Measurements from ENCODE around the gene GBGT1.

GBGT1 gene

DNA sequence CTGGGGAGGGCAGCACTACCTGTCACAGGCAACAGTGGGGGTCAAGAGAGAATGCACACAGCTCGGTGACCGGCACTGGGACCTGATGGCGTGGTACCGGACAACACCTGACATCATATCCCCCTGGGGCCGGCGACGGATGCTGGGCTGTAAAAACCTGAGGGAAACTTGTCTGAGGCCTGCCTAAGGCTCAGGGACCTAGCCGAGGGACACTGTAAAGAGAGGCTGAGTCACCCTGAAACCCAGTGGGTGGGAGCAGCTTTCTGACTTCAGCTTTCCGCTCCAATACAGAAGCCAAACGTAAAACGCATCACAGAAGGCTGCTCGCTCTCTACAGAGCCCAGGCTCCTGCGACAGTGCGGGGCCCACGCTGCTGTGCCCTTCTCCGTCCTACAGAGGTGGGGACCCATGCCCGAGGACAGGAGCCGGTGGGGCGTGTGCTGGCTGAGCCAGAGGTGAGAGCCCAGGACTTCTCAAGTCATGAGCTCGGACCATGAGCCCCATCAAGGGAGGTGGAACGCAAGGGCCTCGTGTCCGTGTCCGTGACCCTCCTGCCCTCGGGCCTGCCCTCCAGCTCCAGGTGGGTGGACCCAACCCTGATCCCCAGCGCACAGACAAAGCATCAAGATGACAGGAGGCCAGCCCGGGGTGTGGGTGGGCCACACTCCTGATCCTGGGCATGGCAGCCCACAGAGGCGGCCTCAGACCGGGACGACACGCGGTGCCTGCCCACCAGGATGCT is 47.9 kb downstream of the GBGT1 start:
- Histone ChIP-seq H3K36me3 (peaks cover 14% of the 10 kb centered on the region), H3K27ac (peak overlapping the region; percentile 82), H3K27me3 (ENCODE audit: insufficient read depth, low read depth, severe bottlenecking) (no peaks in the 10 kb centered on the region), H3K4me3 (ENCODE audit: low read depth, low read length) (no peak overlapping the region), H3K9me3 (ENCODE audit: severe bottlenecking) (no peaks in the 10 kb centered on the region)
- TF ChIP-seq, protein P1, sequence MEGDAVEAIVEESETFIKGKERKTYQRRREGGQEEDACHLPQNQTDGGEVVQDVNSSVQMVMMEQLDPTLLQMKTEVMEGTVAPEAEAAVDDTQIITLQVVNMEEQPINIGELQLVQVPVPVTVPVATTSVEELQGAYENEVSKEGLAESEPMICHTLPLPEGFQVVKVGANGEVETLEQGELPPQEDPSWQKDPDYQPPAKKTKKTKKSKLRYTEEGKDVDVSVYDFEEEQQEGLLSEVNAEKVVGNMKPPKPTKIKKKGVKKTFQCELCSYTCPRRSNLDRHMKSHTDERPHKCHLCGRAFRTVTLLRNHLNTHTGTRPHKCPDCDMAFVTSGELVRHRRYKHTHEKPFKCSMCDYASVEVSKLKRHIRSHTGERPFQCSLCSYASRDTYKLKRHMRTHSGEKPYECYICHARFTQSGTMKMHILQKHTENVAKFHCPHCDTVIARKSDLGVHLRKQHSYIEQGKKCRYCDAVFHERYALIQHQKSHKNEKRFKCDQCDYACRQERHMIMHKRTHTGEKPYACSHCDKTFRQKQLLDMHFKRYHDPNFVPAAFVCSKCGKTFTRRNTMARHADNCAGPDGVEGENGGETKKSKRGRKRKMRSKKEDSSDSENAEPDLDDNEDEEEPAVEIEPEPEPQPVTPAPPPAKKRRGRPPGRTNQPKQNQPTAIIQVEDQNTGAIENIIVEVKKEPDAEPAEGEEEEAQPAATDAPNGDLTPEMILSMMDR (IDR thresholded peaks at IDR 0.05; ENCODE audit: low read depth, low read length) = no peak
- DNase-seq = peak; percentile 10

DNA sequence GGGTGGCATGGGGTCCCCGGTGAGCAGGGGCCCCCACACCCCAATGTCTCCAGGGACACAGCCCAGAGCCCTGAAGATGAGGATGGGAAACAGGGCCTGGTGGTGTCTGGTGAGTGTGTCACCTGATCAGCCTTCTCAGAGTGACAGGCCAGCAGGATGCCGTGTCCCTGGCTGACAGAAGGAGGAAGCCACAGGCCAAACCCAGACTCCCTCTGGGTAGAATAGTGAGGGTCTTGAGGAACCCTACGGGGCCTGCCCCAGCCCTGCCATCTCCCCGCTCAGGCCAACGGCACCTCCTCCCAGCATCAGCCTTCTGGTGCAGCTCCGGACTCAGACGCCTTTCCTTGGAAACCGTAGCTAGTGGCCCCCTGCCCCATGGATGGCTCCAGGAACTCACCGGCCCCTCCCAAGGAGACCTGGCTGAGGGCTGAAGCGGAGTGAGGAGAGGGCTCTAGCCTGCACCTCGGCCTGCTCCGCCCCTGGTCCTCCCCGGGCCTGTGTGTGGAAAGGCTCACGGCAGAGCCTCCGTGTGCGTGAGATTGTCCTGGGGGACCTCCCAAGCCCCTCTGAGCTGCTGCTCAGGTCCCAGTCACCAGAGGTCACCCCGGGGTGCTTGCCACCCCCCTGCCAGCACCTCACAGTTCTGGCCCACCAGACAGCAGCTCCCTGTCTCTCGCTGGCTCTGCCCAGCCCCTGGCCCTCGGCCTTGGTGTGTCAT is 48.7 kb downstream of the GBGT1 start:
- Histone ChIP-seq H3K4me3 (ENCODE audit: low read depth, low read length) (no peak overlapping the region), H3K27me3 (ENCODE audit: insufficient read depth, low read depth, severe bottlenecking) (no peaks in the 10 kb centered on the region), H3K36me3 (peaks cover 22% of the 10 kb centered on the region), H3K27ac (peak overlapping the region; percentile 82), H3K9me3 (ENCODE audit: severe bottlenecking) (no peaks in the 10 kb centered on the region)
- peak; percentile 48 for DNase-seq
- TF ChIP-seq, protein P1 (IDR thresholded peaks at IDR 0.05; ENCODE audit: low read depth, low read length) = no peak

DNA sequence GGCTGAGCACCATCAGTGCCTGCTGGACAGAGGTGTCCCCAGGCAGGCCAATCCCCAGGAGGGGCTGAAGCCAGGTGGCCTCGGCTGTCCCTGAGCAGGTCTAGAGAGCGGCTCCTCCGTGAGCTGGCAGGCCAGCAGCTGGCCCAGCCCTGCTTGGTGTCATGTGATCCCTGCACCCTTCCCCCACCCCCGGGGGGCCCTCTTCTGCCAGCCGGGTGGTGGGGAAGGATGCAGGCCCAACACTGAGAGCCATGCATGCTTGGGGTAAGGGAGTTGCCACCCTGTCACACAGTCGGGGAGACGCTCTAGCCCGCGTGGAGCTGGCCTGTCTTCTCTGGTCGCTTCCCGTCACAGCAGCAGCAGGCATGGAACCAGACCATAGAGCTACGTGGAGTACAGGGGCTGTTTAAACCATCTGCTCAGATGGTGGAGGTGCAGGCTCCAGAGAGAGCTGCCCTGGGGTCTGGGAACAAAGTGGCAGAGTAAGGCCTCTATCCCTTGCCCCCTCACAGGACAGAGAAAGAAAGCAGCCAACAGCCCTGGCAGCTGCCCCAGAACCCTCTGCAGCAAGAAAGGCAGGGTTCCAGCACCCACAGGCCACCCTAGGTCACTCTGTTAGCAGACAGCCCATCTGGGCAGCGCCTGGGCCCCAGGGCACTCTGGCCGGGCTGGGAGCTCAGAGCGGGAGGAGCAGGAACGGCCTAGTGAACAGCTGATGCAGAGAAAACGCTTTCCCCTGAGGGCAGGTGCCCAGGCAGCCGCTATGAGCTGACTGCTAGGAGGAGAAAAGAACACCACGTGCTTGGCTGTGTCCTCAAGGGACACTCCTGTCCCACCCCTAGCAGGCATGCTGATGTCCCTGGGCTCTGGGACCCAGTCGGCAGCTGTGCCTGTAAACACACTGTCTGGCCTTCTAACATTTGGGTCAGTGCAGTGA is 49.5 kb downstream of the GBGT1 start:
- DNase-seq = peak; percentile 90
- Histone ChIP-seq H3K27me3 (ENCODE audit: insufficient read depth, low read depth, severe bottlenecking) (no peaks in the 10 kb centered on the region), H3K9me3 (ENCODE audit: severe bottlenecking) (no peaks in the 10 kb centered on the region), H3K27ac (peak overlapping the region; percentile 82), H3K36me3 (peaks cover 30% of the 10 kb centered on the region), H3K4me3 (ENCODE audit: low read depth, low read length) (no peak overlapping the region)
- TF ChIP-seq, protein P1 (IDR thresholded peaks at IDR 0.05; ENCODE audit: low read depth, low read length) = no peak

DNA sequence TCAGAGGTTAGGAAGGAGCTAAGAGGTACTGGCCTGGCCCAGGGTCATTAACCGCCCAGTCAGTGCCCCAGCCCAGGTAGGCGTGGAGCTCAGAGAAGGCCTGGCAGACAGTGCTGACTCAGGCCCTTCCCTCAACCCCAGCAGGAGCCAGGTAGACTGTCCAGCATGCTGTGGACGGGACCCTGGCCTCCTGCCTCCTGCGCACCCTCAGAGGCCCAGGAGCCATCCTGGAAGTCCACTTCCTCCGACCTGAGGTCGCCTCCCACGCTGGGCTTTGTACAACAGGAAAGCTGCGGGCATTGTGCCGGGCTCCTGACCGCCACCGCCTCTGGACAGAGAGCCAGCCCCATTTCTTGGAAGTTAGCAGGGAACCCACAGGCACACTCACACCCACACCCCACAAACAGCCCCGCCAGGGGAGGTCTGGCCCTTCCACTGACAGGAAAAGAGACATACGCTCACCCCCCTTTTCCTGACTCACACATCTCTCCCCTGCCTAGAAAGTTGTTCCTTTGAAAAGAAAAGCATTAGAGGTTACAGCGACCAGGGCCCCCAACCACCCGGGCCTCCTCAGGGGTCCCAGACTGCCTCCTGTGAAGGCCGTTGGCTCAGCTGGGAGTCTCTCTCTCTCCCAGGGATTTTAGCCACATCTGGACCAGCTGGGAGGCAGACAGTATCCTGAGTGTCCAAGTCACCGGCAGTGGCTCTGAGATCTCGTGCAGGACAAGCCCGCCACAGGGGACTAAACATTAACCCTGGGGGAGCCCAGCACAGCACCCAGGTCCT is 50.4 kb downstream of the GBGT1 start:
- Histone ChIP-seq H3K9me3 (ENCODE audit: severe bottlenecking) (no peaks in the 10 kb centered on the region), H3K27ac (peak overlapping the region; percentile 82), H3K36me3 (peaks cover 37% of the 10 kb centered on the region), H3K4me3 (ENCODE audit: low read depth, low read length) (no peak overlapping the region), H3K27me3 (ENCODE audit: insufficient read depth, low read depth, severe bottlenecking) (no peaks in the 10 kb centered on the region)
- DNase-seq = peak; percentile 9
- TF ChIP-seq, protein P1 (IDR thresholded peaks at IDR 0.05; ENCODE audit: low read depth, low read length) = no peak

DNA sequence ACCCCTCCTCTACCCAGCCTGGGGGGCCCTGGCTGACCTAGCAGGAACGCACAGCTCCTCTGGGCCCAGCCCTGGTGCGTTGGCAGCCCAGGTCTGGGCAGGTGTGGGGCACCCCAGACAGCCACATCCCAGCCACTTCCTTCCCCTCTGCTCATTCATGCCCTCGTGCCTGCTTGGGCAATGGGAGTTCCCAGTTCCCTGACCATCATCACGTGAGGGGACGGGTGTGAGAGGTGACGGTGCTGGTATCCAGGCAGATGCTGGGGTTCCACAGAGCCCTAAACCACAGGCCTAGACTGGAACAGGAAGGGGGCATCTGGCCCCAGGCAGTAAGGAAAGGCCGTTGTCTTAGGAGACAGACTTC is 51.1 kb downstream of the GBGT1 start:
- peaks cover 43% of the 10 kb centered on the region for H3K36me3 ChIP-seq
- H3K4me3 ChIP-seq (ENCODE audit: low read depth, low read length) = no peak overlapping the region
- H3K27ac ChIP-seq = peak overlapping the region; percentile 82
- no peaks in the 10 kb centered on the region for H3K27me3 ChIP-seq (ENCODE audit: insufficient read depth, low read depth, severe bottlenecking)
- peak; percentile 17 for DNase-seq
- no peaks in the 10 kb centered on the region for H3K9me3 ChIP-seq (ENCODE audit: severe bottlenecking)
- TF ChIP-seq, protein P1 (IDR thresholded peaks at IDR 0.05; ENCODE audit: low read depth, low read length) = no peak

Data from WERI-Rb-1 (cell line).